K562 (cell line): Measurements from ENCODE around the gene EVL. TPM values are rescaled to one million over a fixed set of nuclear protein-coding genes. Genes with fewer than 3 reads are reported as not detected.

Experiments
- DNMT1 ChIP-seq: fragments of 450-650 bp; IDR thresholded peaks from 2 replicates; pipeline ENCODE4 v1.6.1; 2016; ENCODE audit warnings: antibody characterized with exemption, mild to moderate bottlenecking
- ELF2 ChIP-seq: fragments of 250-450 bp; sonication (Bioruptor Pico); IDR thresholded peaks from 2 replicates; pipeline ENCODE4 v1.5.0; 2021; ENCODE audit warnings: mild to moderate bottlenecking
- ETS2 ChIP-seq: IDR thresholded peaks from 2 replicates; pipeline ENCODE4 v1.6.1; 2016; ENCODE audit warnings: borderline replicate concordance, missing genetic modification characterization, mild to moderate bottlenecking, moderate library complexity, missing compliant biosample characterization; ENCODE audit not compliant: poor library complexity, severe bottlenecking
- HEY1 ChIP-seq: fragments of 250-450 bp; sonication (Bioruptor Pico); IDR thresholded peaks from 2 replicates; pipeline ENCODE4 v1.5.0; 2020; ENCODE audit warnings: mild to moderate bottlenecking, moderate library complexity, borderline replicate concordance
- NFE2 ChIP-seq: IDR thresholded peaks from 2 replicates; pipeline ENCODE4 v1.6.1; 2014; ENCODE audit warnings: antibody characterized with exemption, low read depth
- NUFIP1 ChIP-seq: fragments of 450-650 bp; IDR thresholded peaks from 2 replicates; pipeline ENCODE4 v1.6.1; 2018; ENCODE audit not compliant: partially characterized antibody
- RAD21 ChIP-seq, 2 experiments: fragments of 250-450 bp in 1 of 2; fragments of 450-650 bp in 1 of 2; sonication (Bioruptor Pico) in 1 of 2; formaldehyde crosslinking in 1 of 2; IDR thresholded peaks in 1 of 2; conservative IDR thresholded peaks in 1 of 2; 2 replicates each; pipeline versions ENCODE4 v1.4.0 to v1.8.0; 2020 to 2022; ENCODE audit warnings: mild to moderate bottlenecking in 2 of 2, moderate library complexity in 1 of 2
- SPI1 ChIP-seq: IDR thresholded peaks from 2 replicates; pipeline ENCODE4 v1.6.1; 2011; ENCODE audit warnings: low read depth, low read length, control low read depth, borderline replicate concordance
- SRSF9 ChIP-seq: fragments of 200-400 bp; formaldehyde crosslinking; IDR thresholded peaks from 2 replicates; pipeline ENCODE4 v1.6.1; 2017; ENCODE audit warnings: low read depth, low read length, borderline replicate concordance
- TCFL5 ChIP-seq: fragments of 250-450 bp; sonication (Bioruptor Pico); conservative IDR thresholded peaks from 2 replicates; pipeline ENCODE4 v1.6.1; 2021; ENCODE audit warnings: mild to moderate bottlenecking, moderate library complexity, matching md5 sums
- ZFPM2 ChIP-seq: fragments of 250-450 bp; sonication (Bioruptor Pico); IDR thresholded peaks from 2 replicates; pipeline ENCODE4 v1.5.1; 2022; ENCODE audit warnings: mild to moderate bottlenecking
- ZFX ChIP-seq: sonication (generic); formaldehyde crosslinking; IDR thresholded peaks from 2 replicates; pipeline ENCODE4 v1.8.0; 2022; ENCODE audit warnings: mild to moderate bottlenecking, missing genetic modification reagents, moderate library complexity
- ZNF764 ChIP-seq: fragments of 250-450 bp; sonication (Bioruptor Pico); IDR thresholded peaks from 2 replicates; pipeline ENCODE4 v1.4.0; 2020; ENCODE audit warnings: low read depth, mild to moderate bottlenecking, moderate library complexity
- polyA plus RNA-seq, 8 experiments: library from polyadenylated mRNA; depleted of rRNA in 4 of 8; stranded (reverse) in 5 of 8; unstranded in 3 of 8; fragments of >200 nt; fragmentation: Nextera tagmentation in 2 of 8; fragmentation: Illumina TruSeq in 1 of 8; extraction: Ambion mirVana in 2 of 8; extraction: Trizol in 1 of 8; gene quantifications; 2 replicates each; pipeline versions ENCODE4 v1.2.1 to v1.2.3, GENCODE V29; 2011 to 2014; ENCODE audit warnings: inconsistent platforms in 1 of 8, missing spikeins in 1 of 8
- total RNA-seq, 7 experiments: library from RNA; depleted of rRNA in 6 of 7; stranded (reverse); fragments of >200 nt in 6 of 7; fragmentation: Illumina TruSeq in 2 of 7; extraction: Trizol in 2 of 7; gene quantifications; 2 replicates each; pipeline versions ENCODE4 v1.2.1 to v1.2.3, GENCODE V29; 2011 to 2021; ENCODE audit warnings: low replicate concordance in 1 of 7
- TF ChIP-seq, protein P1 (sequence below): IDR thresholded peaks from 2 replicates; pipeline ENCODE4 v1.6.1; 2011; ENCODE audit not compliant: insufficient read length; ENCODE audit errors: extremely low read depth
- TF ChIP-seq, protein P2 (sequence below): fragments of 250-450 bp; sonication (Bioruptor Pico); IDR thresholded peaks from 2 replicates; pipeline ENCODE4 v1.8.0; 2021; ENCODE audit warnings: borderline replicate concordance, mild to moderate bottlenecking, moderate library complexity; ENCODE audit not compliant: poor library complexity, severe bottlenecking
- TF ChIP-seq, protein P3 (sequence below): fragments of 450-650 bp; conservative IDR thresholded peaks from 2 replicates; pipeline ENCODE4 v1.6.1; 2016; ENCODE audit warnings: missing genetic modification characterization, low read depth, mild to moderate bottlenecking, control low read depth, missing compliant biosample characterization
- TF ChIP-seq, protein P4 (sequence below), 2 experiments: fragments of 450-650 bp; formaldehyde crosslinking in 1 of 2; IDR thresholded peaks; 2 replicates each; pipeline versions ENCODE4 v1.4.0 to v1.6.1; 2014 to 2020; ENCODE audit warnings: mild to moderate bottlenecking in 2 of 2, borderline replicate concordance in 1 of 2, low read depth in 1 of 2

EVL gene
- total and polyA plus RNA-seq, 9 of the 15 experiments (the other 6 are each of a cell fraction or from before 2014, with no cell fraction given): 2.9 to 43.4 (median 23.9) TPM

DNA sequence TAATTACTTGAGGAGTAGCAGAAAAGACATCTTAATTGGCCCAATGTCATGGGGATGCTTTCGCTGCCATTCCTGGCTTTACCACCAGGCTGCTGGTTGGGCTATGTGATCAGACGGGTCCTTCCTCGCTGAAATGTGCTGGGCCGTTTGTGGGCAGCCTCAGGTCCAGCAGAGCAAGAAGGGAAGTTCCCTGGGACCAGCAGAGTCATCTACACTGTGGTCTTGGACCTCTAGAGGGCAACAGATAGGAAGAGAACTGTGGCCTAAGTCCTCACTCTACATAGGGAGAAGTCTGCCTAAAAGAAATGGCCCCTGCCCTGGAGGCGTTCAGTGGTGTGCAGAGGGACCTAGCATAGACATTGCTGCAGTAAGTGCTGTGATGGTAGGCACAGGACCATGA lies 10.9 kb downstream of the EVL start (continued):
- TF ChIP-seq, protein P1, sequence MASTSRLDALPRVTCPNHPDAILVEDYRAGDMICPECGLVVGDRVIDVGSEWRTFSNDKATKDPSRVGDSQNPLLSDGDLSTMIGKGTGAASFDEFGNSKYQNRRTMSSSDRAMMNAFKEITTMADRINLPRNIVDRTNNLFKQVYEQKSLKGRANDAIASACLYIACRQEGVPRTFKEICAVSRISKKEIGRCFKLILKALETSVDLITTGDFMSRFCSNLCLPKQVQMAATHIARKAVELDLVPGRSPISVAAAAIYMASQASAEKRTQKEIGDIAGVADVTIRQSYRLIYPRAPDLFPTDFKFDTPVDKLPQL: no peak
- no peak for TF ChIP-seq NUFIP1
- no peak for TF ChIP-seq ELF2
- no peak for TF ChIP-seq ZNF764 (CRISPR knock-in tag)
- TF ChIP-seq SRSF9: no peak
- no peak for TF ChIP-seq ZFPM2
- no peak for TF ChIP-seq HEY1 (CRISPR knock-in tag)
- TF ChIP-seq DNMT1: no peak
- TF ChIP-seq NFE2: peak; percentile 38; the same call in 1 of the 2 replicates
- TF ChIP-seq, protein P2, sequence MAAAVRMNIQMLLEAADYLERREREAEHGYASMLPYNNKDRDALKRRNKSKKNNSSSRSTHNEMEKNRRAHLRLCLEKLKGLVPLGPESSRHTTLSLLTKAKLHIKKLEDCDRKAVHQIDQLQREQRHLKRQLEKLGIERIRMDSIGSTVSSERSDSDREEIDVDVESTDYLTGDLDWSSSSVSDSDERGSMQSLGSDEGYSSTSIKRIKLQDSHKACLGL: no peak
- TF ChIP-seq SPI1: peak; percentile 61
- no peak for TF ChIP-seq ETS2
- TF ChIP-seq, protein P3, sequence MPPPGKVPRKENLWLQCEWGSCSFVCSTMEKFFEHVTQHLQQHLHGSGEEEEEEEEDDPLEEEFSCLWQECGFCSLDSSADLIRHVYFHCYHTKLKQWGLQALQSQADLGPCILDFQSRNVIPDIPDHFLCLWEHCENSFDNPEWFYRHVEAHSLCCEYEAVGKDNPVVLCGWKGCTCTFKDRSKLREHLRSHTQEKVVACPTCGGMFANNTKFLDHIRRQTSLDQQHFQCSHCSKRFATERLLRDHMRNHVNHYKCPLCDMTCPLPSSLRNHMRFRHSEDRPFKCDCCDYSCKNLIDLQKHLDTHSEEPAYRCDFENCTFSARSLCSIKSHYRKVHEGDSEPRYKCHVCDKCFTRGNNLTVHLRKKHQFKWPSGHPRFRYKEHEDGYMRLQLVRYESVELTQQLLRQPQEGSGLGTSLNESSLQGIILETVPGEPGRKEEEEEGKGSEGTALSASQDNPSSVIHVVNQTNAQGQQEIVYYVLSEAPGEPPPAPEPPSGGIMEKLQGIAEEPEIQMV: no peak
- peak; percentile 46 for TF ChIP-seq ZFX (CRISPR knock-in tag)
- TF ChIP-seq, protein P4, sequence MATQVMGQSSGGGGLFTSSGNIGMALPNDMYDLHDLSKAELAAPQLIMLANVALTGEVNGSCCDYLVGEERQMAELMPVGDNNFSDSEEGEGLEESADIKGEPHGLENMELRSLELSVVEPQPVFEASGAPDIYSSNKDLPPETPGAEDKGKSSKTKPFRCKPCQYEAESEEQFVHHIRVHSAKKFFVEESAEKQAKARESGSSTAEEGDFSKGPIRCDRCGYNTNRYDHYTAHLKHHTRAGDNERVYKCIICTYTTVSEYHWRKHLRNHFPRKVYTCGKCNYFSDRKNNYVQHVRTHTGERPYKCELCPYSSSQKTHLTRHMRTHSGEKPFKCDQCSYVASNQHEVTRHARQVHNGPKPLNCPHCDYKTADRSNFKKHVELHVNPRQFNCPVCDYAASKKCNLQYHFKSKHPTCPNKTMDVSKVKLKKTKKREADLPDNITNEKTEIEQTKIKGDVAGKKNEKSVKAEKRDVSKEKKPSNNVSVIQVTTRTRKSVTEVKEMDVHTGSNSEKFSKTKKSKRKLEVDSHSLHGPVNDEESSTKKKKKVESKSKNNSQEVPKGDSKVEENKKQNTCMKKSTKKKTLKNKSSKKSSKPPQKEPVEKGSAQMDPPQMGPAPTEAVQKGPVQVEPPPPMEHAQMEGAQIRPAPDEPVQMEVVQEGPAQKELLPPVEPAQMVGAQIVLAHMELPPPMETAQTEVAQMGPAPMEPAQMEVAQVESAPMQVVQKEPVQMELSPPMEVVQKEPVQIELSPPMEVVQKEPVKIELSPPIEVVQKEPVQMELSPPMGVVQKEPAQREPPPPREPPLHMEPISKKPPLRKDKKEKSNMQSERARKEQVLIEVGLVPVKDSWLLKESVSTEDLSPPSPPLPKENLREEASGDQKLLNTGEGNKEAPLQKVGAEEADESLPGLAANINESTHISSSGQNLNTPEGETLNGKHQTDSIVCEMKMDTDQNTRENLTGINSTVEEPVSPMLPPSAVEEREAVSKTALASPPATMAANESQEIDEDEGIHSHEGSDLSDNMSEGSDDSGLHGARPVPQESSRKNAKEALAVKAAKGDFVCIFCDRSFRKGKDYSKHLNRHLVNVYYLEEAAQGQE (IDR thresholded peaks at IDR 0.05; ENCODE audit: borderline replicate concordance): peak; percentile 29; the same call in 1 of the 2 replicates
- TF ChIP-seq, protein P4 (CRISPR knock-in tag; IDR thresholded peaks at IDR 0.05; ENCODE audit: low read depth): no peak
- peak; percentile 51 to 67 for TF ChIP-seq RAD21 (CRISPR knock-in tag; conservative IDR thresholded peaks at IDR 0.05 in 1 of 2, IDR thresholded peaks at IDR 0.05 in 1 of 2)
- TF ChIP-seq TCFL5 (CRISPR knock-in tag): no peak
